Measurements from ENCODE around the gene HYAL1.
A peak's percentile ranks its signal among the peaks of the same experiment; 100 is the strongest.

The HYAL1 gene

DNA sequence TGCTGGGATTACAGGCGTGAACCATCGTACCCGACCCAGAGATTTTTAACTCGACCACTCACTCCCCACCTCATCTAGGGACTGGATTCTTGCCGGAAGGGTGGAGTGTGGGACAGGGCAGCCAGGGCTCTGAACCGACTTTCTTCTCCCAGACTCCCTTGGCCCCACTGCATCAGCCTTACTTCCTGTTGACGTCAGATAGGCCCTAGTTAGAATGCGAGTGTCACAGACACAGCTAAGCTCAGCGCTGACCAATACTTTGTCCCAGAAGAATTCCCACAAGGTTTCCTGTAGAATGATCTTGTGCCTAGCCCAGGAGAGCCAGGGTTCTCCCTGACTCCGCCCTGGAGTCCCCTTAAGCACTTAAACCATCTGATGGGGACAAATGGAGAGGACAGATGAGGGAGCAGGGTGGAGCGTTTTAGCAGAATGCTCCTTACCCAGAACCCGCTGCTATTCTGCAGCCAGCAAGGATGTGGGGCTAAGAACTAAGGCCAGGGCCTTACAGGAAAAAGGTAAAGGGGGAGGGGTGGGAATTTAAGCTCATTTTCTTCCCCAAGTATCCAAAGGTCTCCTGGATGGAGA is 30.5 kb upstream of the HYAL1 start:
- no peak for DNase-seq

DNA sequence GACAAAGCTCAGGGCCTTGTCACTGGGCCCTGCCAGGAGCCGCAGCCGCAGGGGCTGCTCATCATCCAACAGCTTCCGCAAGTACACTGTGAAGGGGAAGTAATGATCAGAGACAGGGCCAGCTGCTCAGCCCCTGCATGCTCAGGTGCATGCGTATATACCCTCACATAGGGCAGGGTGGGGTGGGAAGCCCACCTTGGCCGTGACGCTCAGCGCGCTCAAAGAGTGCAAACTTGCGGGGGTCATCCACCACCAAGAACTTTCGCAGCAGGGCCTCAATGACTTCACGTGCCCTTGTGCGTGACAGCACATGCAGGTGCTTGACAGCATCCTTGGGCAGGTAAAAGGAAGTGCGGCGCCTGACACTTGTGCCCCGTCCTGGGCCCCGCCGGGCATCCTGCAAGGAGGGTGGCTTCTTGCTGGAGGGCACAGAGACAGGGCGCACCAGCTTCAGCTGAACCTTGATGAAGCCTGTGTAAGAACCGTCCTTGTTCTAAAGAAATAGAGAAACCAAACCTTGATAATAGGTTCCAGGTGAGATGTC is 28.1 kb upstream of the HYAL1 start:
- DNase-seq: no peak

DNA sequence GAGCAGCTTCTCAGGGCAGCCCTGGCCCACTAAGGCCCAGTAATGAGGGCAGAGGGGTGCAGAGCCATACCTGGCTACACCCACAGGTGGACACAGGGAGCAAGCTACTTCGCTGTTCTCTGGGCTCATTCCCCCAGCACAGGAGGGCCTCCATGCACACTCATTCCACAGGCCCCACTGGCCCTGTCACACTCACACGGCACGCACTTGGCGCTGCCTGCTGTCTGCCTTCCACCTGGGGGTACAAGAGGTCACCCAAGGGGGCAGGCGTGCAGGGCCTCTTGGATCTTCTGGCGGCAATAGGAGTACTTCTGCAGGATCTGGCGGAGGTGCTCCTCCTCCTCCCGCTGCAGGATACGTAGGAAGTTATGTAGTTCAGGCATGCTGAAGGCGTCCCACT is 27.0 kb upstream of the HYAL1 start:
- DNase-seq: no peak

DNA sequence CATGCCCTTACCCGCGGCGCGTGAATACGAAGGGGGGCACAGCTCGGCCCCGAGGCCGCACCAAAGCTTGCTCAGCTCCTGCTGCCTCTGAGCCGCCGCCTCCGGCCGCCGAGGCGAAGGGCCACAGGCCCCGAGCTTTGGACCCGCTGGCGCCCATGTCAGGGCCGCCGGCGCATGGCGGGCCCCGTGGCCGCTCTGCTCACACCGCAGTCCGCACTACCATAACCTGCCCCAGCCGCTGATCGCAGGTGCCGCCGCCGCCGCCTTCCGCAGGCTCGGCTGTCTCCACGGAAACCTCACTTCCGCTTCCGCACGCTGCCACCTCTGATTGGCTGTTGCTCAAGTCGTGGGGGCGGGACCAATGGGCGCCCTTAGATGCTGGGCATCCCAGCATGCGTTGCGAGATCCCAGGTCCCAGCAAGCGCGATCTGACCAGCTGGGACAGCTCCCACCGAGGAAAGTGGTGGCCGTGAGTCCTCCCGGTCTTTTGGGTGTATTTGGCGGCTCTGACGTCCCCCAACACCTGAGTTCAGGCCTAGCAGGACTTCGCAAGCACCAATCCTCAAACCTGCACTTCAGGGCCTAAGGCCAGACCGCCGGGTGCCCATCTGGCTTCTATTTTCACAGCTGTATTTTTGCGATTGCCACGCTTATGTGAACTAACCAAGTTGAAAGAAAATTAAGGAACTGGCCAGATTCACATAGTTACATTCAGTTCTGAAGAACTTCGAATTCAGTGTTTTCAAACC is 24.7 kb upstream of the HYAL1 start, which contains the start of gene TUSC2:
Gene TUSC2 (minus strand): TSS at position 281 of the 749 bp plus-strand sequence. CDS start 124 bp downstream, at position 157.
- DNase-seq: peak; percentile 96

DNA sequence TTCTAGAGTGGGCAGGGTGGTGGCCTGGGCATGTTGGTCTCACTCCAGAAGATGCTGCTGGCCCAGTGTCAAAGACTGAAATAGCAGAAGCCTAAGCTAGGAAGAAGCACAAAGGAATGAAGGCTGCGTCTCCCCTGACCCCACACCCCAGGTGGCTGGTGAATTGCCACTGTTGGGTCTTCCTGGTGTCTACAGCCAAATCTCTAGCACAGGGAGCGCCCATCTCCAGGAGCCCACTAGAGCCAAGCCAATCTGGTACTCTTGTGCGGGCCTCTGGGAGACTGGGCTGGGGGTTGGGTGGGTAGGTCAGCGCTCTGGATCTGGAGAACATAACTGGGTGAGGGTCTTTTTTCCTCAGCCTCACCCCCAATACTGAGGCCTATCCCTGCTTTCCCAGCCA is 23.8 kb upstream of the HYAL1 start:
- DNase-seq: peak; percentile 21

DNA sequence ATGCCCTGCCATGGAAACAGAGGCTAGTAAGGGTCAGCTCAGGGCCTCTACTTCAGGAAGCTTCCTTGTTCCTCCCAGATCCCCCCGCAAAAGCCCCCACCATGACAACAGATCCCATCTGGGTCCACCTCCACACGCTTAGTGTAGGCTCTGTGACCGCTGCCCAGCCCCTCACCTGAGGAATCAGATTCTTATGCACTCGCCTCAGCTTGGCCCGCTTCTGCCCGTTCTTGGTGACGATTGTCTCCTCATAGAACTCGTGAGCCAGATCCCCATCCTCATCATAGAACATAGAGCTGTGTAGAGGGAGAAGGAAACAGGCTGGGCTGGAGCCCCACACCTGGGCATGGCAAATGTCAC is 22.8 kb upstream of the HYAL1 start:
- no peak for DNase-seq

DNA sequence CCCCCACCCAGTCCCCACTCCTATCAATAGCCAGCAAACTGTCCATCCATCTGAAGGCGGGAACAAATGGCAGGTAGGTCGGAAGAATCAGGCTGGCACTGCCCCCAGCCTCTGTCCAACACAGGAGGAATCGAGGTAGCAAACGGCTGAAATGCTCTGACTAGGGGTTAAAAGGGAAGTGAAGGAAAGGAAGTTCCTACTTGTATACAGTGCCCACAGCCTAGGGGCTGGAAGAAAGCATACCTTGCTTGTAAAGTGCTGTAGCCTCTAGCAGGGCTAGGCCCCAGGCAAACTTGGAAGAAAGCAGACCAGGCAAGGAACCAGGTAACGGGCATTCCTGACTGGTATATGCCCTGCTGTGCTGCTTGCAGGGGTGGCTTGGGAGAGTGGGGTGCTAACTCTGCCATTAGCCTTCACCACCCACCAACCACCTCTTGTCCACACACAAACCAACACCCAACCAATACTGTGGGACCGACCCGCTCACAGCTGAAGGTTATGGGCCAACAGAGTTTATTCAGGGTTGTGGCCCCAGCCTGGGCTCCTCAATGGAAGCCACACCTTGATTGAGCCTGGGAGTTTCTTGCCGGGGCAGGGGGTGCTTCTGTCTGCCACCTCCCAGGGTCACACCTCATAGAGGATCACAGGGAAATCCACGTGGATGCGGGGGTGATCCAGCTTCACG is 22.3 kb upstream of the HYAL1 start:
- DNase-seq: peak; percentile 25

DNA sequence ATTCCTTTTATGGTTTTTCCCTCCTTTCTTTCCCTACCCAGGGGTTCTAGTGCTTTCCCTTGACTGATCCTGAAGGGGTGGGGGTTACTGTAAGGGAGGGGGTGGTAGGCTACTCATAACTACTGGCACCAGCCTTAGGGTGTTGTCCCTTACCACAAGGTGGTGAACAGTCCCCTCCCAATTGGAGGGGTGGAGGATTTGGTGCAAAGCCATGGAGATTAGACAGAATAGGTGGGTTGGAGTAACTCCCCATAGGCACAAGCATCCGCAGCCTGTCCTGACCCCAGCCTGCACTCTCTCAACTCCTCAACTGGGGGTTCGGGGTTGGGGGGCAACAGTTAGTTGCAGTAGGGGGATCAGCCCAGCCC is 21.7 kb upstream of the HYAL1 start:
- peak; percentile 20 for DNase-seq

DNA sequence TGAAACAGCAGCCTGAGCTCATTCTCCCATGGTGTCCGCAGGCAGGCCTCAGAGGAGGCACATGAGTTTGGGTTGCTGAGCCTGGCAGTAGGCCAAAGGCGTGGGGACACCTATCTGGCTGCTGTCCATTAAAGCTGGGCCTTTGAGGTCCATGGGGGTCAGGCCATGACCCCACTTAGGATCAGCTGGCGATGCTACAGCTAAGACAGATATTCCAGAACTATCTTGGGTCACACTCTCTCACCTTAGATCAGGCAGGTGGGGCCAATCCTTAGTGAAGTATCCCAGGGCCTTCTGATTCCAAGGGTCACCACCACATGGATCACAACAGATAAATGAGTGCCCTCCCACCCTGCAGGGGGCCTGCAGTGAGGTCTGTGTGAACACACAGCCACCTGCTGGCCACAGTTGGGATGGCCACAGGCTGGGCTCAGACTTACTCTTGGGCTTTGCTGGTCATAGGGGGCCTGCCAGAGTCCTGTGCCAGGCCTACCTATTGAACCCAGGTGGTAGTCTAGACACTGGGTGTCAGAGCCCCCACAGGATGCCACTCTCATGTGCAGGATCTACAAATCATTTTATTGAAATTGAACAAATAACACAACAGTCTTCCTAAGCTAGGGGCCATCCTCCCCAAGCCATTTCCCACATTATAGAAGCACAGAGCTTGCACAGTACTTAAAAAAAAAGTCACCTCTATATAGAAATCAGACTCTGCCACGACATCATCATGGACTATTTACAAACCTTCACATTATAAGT is 21.2 kb upstream of the HYAL1 start:
- peak; percentile 71 for DNase-seq

DNA sequence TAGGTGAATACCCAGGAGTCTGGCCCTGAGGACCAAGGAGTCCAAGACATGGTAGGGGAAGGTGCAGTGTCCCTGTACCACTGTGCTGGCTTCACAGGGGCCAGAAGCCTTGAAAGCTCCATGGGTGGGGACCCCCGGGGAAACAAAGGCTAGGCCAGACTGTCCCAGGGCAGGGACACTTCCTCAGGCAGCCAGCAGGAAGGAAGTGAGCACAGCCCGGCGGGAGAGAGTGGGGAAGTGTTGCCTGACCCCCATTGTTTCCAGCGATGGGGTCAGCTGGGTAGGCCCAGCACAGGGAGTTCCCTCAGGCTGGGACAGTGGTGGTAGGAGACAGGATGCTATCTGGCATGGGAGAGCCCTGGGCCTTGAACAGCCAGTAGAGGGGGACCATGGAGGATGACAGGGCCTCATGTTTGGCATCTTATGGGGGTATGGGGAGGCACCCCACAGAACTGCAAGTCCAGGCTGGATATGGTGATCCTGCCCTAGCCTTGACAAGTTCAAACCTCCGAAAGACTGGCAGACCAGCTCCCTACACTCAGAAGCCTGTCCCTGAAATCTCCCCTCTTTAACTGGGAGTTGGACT is 20.3 kb upstream of the HYAL1 start:
- DNase-seq: peak; percentile 52

DNA sequence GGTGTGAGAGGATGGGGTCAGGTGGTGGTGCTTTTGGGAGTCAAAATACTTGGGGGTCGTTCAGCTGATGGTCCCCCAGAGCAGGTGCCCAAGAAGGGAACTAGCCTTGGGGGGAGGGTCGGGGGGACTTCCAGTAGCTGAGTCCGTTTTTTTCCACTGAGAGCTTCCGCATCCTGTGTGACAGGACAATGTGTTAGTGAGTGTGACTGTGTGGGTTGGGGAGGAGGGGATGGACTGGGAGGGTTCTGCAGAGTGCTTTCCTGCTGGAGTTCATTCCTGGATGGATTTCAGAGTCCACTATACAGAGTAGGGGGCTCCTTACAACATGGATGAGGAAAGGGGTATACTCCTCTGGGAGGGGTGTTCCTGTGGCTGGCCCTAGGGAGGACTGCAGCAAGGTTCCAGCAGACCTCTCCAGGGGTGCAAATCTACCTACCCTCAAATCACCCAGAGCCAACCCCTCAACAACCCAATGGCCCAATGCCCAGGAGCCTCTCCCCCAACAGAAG is 19.8 kb upstream of the HYAL1 start:
- peak; percentile 64 for DNase-seq

DNA sequence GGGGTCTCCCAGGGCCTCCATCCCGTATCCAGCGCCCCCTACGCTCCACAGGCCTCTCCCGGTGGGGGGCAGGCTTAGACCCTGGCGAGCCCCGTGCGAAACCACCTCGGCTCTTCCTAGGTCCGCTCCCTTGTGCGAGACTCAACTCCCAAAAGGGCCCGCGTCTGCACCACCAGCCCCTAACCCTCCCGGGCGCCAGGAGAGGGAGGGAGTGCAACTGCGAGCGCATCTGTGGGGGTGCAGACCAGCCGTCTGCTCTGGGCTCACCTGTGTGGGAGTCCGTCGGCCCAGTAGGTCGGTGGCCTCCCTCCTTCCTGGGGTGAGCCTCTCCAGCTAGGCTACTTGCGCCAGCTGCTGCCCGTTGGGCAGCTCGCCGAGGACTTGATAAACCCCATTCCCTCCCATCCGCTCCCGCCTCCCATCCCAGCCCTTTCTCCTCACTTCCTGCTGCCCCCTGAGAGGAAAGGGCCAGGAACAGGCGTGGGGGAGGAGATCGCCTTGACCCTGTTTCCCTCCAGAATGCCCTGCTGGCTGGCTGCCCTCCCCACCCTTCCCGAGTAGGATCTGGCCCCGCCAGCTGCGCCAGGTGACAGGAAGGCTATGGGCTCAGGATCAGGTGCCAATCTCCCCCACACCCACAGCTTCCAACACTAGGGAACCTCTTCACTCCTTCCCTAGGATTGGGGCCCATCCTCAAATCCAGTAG is 19.2 kb upstream of the HYAL1 start, which contains the start of gene HYAL2:
Gene HYAL2 (minus strand): TSS at position 360 of the 706 bp plus-strand sequence. CDS start 2,256 bp downstream, outside the sequence.
- peak; percentile 64 for DNase-seq

DNA sequence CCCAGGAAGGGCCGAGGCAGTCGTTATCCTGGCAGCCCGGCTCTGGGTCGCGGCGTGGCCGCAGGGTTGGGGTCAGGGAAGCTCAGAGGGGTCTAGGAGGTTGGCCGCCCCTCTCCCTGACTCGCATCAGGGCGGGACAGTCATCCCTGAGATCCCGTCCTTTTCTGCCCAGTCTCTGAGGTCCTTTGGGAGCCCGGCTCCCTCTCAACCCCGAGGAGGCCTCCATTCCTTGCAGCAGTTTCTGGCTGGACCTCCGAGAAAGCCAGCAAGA is 18.7 kb upstream of the HYAL1 start:
- DNase-seq: no peak

DNA sequence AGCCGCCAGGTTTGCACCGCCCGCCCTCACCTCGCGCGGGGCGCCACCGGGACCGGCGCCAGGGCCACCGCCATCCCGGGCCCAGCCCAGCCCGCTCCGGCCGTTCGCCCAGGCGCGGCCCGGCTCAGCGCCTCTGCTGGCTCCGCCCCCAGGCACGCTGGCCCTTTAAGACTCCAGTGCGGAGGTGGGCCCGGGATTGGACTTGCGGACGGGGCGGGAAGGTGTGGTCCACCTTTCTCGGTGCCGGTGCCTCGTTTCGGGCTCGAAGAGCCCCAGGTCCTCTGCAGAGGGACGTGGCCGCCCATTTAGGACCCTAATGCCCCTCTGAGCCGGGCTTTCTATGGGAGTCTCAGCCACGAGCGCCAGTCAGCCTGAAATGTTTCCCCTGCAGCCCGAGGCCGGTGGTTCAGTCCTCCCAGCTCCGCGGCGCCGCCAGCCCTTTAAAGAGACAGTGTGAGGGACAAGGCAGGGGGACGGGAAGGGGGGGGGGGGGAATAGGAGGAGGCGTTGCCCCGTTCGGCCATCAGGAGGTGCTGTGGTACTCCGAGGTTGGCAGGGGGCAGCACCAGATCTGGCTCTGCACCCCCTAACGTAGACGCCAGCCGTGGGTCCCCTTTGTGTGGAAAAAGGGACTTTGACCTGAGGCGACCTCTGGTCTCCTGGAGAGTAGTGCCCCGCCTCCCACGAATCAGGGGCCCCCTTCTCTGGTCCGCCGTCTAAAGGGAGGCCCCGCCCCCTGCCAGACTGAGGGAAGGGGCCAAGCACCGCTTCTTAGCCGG is 18.2 kb upstream of the HYAL1 start:
- peak; percentile 92 for DNase-seq

DNA sequence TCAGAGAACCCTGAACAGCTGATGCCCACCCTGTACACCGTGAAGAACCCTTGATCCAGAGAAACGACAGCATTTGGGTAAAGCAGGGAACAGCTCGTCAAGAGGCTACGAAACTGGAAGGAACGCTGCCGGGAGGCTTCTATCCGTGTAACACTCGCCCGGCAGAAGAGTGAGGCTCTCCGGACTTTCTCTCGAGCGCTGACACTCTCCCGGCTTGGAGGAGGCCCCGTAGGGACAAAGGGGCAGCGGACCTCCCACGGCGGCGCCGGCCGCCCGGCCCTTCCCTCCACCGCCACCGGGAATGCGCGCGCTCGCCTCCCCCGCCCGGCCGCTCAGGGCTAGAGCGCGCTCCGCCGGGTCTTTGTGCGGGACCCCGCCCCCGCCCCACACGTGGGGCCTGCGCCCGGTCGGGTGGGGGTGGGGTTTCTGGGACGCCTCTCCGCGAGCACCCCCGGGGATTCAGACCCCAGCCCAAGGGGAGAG is 17.5 kb upstream of the HYAL1 start:
- DNase-seq: peak; percentile 87

DNA sequence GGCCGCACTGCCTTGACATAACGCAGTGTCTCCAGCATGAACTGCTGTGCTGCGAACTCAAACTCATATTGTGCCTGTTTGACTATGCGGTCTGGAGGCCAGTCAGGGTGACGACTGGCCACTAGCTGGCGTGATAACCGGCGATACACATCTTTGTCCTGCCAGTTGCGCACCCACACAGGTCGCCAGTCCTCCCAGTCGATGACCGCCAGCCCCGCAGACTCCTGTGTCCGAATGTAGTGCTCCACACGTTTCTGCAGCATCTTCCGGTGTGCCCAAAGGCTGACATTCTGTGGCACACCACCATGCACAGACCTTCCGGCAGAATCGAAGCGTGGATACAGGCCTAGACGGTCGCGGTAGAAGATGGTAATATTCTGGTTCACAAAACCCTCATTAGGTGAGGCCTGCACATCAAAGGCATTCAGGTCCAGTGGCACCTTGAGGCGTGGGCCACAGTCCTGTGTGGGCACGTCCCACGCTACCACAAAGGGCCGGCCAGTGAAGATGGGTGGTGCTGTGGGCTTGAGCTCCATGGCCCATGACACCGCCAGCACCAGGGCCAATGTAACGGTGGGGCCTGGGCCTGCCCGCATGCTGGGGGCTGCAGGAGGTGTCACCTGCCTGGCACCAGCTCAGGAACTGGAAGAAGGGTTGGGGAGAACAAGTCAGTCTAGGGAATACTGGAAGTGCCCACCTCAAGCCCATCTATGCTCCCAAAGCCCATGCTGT is 16.7 kb upstream of the HYAL1 start:
- no peak for DNase-seq

DNA sequence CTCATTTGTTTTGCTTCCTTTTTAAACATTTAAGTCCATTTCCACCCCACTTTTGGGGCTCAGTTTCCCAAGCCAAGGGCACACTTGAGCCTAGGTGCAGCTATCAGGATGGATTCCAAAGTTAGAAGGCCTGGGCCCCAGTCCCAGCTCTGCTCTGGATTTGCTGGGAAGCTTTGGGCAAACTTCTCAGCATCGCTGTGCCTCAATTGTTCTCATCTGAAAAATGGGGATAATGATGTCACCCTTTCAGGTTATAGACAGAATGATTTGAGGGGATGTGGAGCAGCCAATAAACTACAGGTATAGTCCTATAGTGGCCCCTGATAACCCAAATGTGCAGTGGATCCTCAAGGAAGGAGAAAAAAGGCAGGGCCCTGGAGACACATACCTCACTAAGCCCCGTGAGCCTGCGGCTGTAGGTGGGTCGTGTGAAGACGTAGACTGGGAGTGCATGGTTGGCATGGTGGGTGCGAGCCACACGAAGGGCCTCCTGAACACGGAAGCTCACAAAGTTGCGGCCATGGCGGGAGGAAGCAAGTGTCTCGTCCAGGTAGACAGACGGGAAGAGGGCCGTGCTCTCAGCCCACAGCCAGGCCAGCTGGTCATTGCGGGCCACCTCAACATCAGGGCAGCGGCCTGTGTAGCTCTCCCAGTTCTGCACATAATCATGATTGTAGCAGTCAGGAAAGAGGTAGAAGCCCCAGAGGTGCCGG is 16.0 kb upstream of the HYAL1 start:
- DNase-seq: no peak

DNA sequence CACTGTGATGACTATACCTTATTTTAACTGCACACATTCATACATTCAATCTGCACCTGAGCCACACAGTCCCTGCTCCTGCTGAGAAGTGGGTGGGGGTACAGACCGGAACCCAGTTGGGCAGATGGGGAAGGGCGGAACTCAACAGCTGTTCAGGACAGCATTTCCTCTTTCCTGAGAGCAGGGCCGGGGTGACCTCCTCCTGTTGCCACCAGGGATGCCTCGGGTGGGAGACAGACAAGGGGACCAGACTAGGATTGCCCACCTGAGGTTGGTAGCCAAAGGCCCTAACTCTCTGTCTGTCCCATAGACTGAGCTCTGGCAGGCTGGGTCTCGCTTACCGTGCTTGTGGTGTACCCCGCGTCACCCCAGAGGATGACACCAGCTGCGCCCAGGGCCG is 15.2 kb upstream of the HYAL1 start:
- peak; percentile 35 for DNase-seq

DNA sequence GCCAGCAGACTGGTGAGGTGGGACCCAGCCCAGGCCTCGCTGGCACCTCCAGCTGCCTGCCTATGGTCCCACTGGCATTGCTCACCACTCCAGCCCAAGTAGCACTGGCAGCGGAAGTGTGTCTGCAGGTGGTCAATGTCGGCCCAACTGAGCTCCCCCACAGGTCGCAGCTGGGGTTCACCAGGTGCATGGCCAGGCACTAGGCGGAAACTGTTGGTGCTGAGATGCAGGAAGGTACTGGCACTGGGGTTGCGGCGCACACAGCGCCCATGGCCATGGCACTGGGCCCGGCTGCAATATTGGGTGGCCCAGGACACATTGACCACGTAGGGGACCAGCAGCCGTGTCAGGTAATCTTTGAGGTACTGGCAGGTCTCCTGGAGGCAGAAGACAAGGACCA is 14.8 kb upstream of the HYAL1 start:
- peak; percentile 26 for DNase-seq

DNA sequence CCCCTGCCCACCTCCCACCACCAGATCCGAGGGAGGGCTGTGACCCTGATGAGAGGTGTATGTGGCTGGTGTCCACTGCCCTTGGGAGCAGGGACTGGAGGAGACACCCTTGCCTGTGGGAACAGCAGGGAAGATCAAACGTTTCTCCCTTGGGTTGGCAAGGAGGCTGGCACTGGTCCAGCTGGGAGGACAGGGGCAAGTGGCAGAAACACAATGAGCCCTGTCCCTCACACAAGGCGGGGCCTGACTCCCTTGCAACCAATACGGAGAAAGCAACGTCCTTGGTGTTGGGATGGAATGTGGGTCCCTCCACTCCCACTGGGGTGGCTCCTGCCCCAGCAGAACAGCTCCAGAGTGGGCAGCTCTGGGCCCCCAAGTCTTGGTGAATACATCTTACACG is 13.9 kb upstream of the HYAL1 start:
- peak; percentile 38 for DNase-seq

Measured in left hindlimb (tissue), 1 donor.